ENCODE data around the gene ACTR8.

- TF ChIP-seq ZNF396 (CRISPR knock-in tag; IDR thresholded peaks at IDR 0.05; ENCODE audit: borderline replicate concordance), result no peak
- TF ChIP-seq GABPB1 (CRISPR knock-in tag; IDR thresholded peaks at IDR 0.05), result no peak
- no peak for TF ChIP-seq MXD4 (CRISPR knock-in tag; IDR thresholded peaks at IDR 0.05; ENCODE audit: borderline replicate concordance)
- TF ChIP-seq, protein P1, sequence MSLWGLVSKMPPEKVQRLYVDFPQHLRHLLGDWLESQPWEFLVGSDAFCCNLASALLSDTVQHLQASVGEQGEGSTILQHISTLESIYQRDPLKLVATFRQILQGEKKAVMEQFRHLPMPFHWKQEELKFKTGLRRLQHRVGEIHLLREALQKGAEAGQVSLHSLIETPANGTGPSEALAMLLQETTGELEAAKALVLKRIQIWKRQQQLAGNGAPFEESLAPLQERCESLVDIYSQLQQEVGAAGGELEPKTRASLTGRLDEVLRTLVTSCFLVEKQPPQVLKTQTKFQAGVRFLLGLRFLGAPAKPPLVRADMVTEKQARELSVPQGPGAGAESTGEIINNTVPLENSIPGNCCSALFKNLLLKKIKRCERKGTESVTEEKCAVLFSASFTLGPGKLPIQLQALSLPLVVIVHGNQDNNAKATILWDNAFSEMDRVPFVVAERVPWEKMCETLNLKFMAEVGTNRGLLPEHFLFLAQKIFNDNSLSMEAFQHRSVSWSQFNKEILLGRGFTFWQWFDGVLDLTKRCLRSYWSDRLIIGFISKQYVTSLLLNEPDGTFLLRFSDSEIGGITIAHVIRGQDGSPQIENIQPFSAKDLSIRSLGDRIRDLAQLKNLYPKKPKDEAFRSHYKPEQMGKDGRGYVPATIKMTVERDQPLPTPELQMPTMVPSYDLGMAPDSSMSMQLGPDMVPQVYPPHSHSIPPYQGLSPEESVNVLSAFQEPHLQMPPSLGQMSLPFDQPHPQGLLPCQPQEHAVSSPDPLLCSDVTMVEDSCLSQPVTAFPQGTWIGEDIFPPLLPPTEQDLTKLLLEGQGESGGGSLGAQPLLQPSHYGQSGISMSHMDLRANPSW (CRISPR knock-in tag; conservative IDR thresholded peaks at IDR 0.05; ENCODE audit: low read depth), result no peak
- no peak for TF ChIP-seq HMGA2 (CRISPR knock-in tag; IDR thresholded peaks at IDR 0.05)
- no peak for TF ChIP-seq CTCF (IDR thresholded peaks at IDR 0.05)
These were observed 46.7 kb downstream of the ACTR8 start for GRCh38 chr3:53835257-53835656.

Measured in WTC11 (cell line).